WERI-Rb-1 (cell line): ENCODE measurements around the gene SH3BP5.

Source experiments
- DNase-seq: peaks from one replicate; pipeline ENCODE4 v3.0.0-alpha.2; 2020
- H3K27ac ChIP-seq: fragments of 250-450 bp; sonication (Bioruptor Pico); 2 replicates; pipeline ENCODE4 v1.5.1; 2020; ENCODE audit warnings: mild to moderate bottlenecking, moderate library complexity
- H3K27me3 ChIP-seq: fragments of 250-450 bp; sonication (Bioruptor Pico); 2 replicates; pipeline ENCODE4 v1.5.1; 2021; ENCODE audit warnings: mild to moderate bottlenecking, low read depth, moderate library complexity; ENCODE audit not compliant: insufficient read depth, severe bottlenecking
- H3K36me3 ChIP-seq: fragments of 250-450 bp; sonication (Bioruptor Pico); 2 replicates; pipeline ENCODE4 v1.5.1; 2020; ENCODE audit warnings: mild to moderate bottlenecking, moderate library complexity
- H3K4me3 ChIP-seq: 2 replicates; pipeline ENCODE4 v1.5.1; 2011; ENCODE audit warnings: low read depth, mild to moderate bottlenecking, control low read depth, low read length
- H3K9me3 ChIP-seq: fragments of 250-450 bp; sonication (Bioruptor Pico); 2 replicates; pipeline ENCODE4 v1.5.1; 2021; ENCODE audit warnings: mild to moderate bottlenecking, moderate library complexity; ENCODE audit not compliant: severe bottlenecking
- CTCF ChIP-seq: IDR thresholded peaks from 2 replicates; pipeline ENCODE4 v1.5.1; 2011; ENCODE audit warnings: low read depth, mild to moderate bottlenecking, control low read depth, inconsistent platforms, low read length

The SH3BP5 gene

GRCh38 chr3:15272426-15273196, 59.8 kb downstream of the SH3BP5 start:
- peak; percentile 50; the same call in 1 of the 2 replicates for TF ChIP-seq CTCF
- Histone ChIP-seq H3K36me3 (peaks cover 26% of the 10 kb centered on the region), H3K27me3 (no peaks in the 10 kb centered on the region), H3K27ac (no peak overlapping the region), H3K4me3 (no peak overlapping the region), H3K9me3 (no peaks in the 10 kb centered on the region)
- peak; percentile 36 for DNase-seq

- Histone ChIP-seq H3K27ac (no peak overlapping the region), H3K36me3 (peaks cover 33% of the 10 kb centered on the region), H3K4me3 (no peak overlapping the region), H3K27me3 (no peaks in the 10 kb centered on the region), H3K9me3 (no peaks in the 10 kb centered on the region)
- DNase-seq = no peak
- no peak for TF ChIP-seq CTCF
Measured at GRCh38 chr3:15271785-15272381, 60.5 kb downstream of the SH3BP5 start.

- no peak overlapping the region for H3K4me3 ChIP-seq
- no peak for TF ChIP-seq CTCF
- no peaks in the 10 kb centered on the region for H3K27me3 ChIP-seq
- no peaks in the 10 kb centered on the region for H3K9me3 ChIP-seq
- H3K27ac ChIP-seq = no peak overlapping the region
- H3K36me3 ChIP-seq = peaks cover 36% of the 10 kb centered on the region
- DNase-seq = no peak
Measured at GRCh38 chr3:15271030-15271429, 61.4 kb downstream of the SH3BP5 start.

GRCh38 chr3:15269091-15269989, 63.0 kb downstream of the SH3BP5 start:
- no peaks in the 10 kb centered on the region for H3K27me3 ChIP-seq
- no peak overlapping the region for H3K4me3 ChIP-seq
- DNase-seq = no peak
- H3K36me3 ChIP-seq = peaks cover 41% of the 10 kb centered on the region
- no peak overlapping the region; the same call in 1 of the 2 replicates for H3K27ac ChIP-seq
- no peaks in the 10 kb centered on the region for H3K9me3 ChIP-seq
- TF ChIP-seq CTCF = no peak

GRCh38 chr3:15268033-15268631, 64.3 kb downstream of the SH3BP5 start:
- TF ChIP-seq CTCF = peak; percentile 93
- H3K27ac ChIP-seq = peak overlapping the region; percentile 39
- H3K36me3 ChIP-seq = peaks cover 41% of the 10 kb centered on the region
- H3K27me3 ChIP-seq = no peaks in the 10 kb centered on the region
- no peaks in the 10 kb centered on the region for H3K9me3 ChIP-seq
- DNase-seq = peak; percentile 86
- no peak overlapping the region for H3K4me3 ChIP-seq
